Posterior vena cava (tissue), 2 donors: ENCODE results near the gene UBP1. TPM values are rescaled to one million over a fixed set of nuclear protein-coding genes. Genes with fewer than 3 reads are reported as not detected.
"Not testable (repeated sequence)": the region's sequence is repeated elsewhere in the genome, so short reads cannot be mapped to it uniquely, and the experiment has no call there.

Experiments
- DNase-seq: peaks from one replicate; pipeline ENCODE4 v3.0.0-alpha.2; 2020; ENCODE audit warnings: low spot score
- intact Hi-C, 2 donors: fragments of 100-400 bp; cut with DNase I; formaldehyde crosslinking; loops; one replicate each; pipeline versions ENCODE4 v1.14.1 to v1.14.2; 2022 to 2023
- total RNA-seq, 2 donors: library from RNA; stranded (reverse); fragmentation: NEBNext Ultra II Directional; extraction: Animal tissue kit (Norgen Biotek cat#: 25700); gene quantifications; one replicate each; pipeline ENCODE4 v1.2.1, GENCODE V29; 2021
- donor health status: DM: yes; HTN: yes; CAD: no.
- donor health status: DM: yes; HTN: yes; CAD: no.

Gene UBP1
- total RNA-seq, 2 donors from 2014 or later = 57.5 to 66.5 TPM

DNA sequence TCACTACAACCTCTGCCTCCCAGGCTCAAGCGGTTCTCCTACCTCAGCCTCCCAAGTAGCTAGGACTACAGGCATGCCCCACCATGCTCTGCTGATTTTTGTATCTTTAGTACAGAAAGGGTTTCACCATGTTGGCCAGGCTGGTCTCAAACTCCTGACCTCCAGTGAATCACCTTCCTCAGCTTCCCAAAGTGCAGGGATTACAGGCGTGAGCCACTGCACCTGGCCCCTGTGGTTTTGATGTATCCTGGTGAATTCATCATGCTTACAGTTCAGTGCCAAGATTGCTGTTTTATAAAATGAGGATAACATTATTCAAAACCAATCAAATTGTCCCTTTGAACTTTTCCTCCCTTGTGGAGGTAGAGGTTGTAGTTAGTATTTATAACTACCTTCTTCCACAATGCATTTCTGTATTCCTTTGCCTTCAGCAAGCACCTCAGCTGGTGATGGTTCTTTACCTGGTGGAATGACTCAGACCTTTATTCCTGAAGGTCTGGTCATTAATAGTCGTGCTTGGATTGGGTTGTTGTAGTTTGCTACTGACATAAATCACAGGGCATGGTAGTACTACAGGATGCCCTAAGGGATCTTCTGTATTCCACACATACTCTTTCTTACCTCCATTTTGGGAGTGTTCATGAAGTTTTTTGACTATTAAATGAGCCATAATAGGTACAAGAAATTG is 76.9 kb downstream of the UBP1 start:
- intact Hi-C loops = no loop called here
- no peak for DNase-seq

- no peak for DNase-seq
- intact Hi-C loops = no loop called here
Observed at GRCh38 chr3:33360136-33360825, 79.9 kb downstream of the UBP1 start.

- intact Hi-C loops = no loop called here
- no peak for DNase-seq
Observed at GRCh38 chr3:33358172-33358781, 81.9 kb downstream of the UBP1 start.

DNA sequence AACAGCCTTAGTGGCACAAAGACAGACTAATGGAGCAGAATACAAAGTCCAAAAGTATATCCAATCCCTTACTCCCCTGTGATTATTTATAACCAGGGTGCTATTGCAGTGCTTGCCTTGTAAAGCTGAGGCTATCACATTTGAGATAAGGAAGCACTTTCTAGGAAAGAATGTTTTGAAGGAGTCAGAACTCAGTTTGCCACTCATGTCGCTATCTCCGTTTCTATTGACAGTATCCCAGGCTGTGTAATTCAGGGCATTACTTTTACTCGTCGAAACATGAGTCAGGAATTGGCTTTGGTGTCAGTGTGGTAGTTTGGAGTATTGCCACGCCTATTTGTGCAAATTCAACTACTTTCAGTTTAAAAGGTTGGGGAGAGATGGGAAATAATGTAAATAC is 84.6 kb downstream of the UBP1 start:
- intact Hi-C loops = no loop called here
- no peak for DNase-seq

DNA sequence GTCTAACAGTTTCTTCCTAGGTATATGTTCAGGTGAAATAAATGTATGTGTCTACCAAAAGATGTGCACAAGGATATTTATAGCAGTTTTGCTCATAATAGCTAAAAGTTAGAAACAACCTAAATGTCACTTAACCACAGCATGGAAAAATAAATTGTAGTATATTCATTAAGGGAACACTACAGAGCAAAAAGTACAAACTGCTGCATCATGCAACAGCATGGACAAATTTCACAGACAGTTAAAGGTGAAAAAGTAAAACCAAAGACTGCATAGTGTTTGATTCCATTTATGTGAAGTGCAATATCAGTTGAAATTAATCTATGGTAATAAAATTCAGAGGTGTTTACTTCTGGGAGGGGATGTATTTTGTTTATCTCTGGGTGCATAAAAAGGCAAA is 100.4 kb downstream of the UBP1 start:
- intact Hi-C loops = loop anchor here in 1 of 2 donors (1.0 kb wide), 1 partner anchor 8 kb away; no protein-coding TSS in a partner anchor
- DNase-seq = no peak

GRCh38 chr3:33338936-33339465 is 101.2 kb downstream of the UBP1 start:
- intact Hi-C loops = loop anchor here in 1 of 2 donors (1.0 kb wide), 1 partner anchor 8 kb away; no protein-coding TSS in a partner anchor

More at GRCh38 chr3:33338936-33339465, 101.2 kb downstream of the UBP1 start:
- not testable (repeated sequence) for DNase-seq

Other genes with a start within 250 kb of the UBP1 start
- gene SUSD5, start 221.6 kb downstream of the UBP1 start, total RNA-seq = 1 to 10 TPM; 3.7 to 4.0 TPM
- gene FBXL2, start 163.0 kb downstream of the UBP1 start, total RNA-seq = 10 to 100 TPM in 1 of 2 donors, 1 to 10 TPM in 1; 9.8 to 10.1 TPM